Measurements from ENCODE around the gene TMEM151B. TPM values are rescaled to one million over a fixed set of nuclear protein-coding genes. Genes with fewer than 3 reads are reported as not detected.

Gene TMEM151B
- total and polyA plus RNA-seq, 9 of the 15 experiments (the other 6 are each of a cell fraction or from before 2014, with no cell fraction given): not detected

GRCh38 chr6:44312901-44313788, 42.9 kb downstream of the TMEM151B start, which contains the start of gene AARS2 (continued):
- TF ChIP-seq MNT (conservative IDR thresholded peaks at IDR 0.05) (peak; percentile 52 to 81; a peak in 3 of 4 replicates), CREB3 (tag; conservative IDR thresholded peaks at IDR 0.05; ENCODE audit: low read depth) (0 out of 2 replicates have a peak, but pooled peaks have one; percentile 35), FOXP4 (CRISPR knock-in tag; IDR thresholded peaks at IDR 0.05; ENCODE audit: borderline replicate concordance) (0 out of 2 replicates have a peak, but pooled peaks have one; percentile 51), ARNT (IDR thresholded peaks at IDR 0.05) (peak; percentile 69 to 71; a peak in 2 of 4 replicates), ZNF584 (CRISPR knock-in tag; IDR thresholded peaks at IDR 0.05; ENCODE audit: low read depth) (no peak; the same call in 1 of the 2 replicates), NRF1 (conservative IDR thresholded peaks at IDR 0.05 in 1 of 2, IDR thresholded peaks at IDR 0.05 in 1 of 2) (0 out of 4 replicates have a peak, but pooled peaks of 1 of the 2 experiments have one; percentile 14), CSDE1 (IDR thresholded peaks at IDR 0.05) (peak in 1 of 2 experiments; percentile 66; a peak in 2 of 4 replicates), TSC22D4 (tag; IDR thresholded peaks at IDR 0.05) (no peak), SNIP1 (IDR thresholded peaks at IDR 0.05; ENCODE audit: low read depth) (peak; percentile 90), CTCF (IDR thresholded peaks at IDR 0.05 in 2 of 3, conservative IDR thresholded peaks at IDR 0.05 in 1 of 3; ENCODE audit: insufficient read depth in 2 of 3, low read depth in 1 of 3, low read length in 3 of 3) (peak; percentile 94 to 99 (median 98)), SRSF3 (IDR thresholded peaks at IDR 0.05; ENCODE audit: insufficient read depth, low read length) (no peak), CBFA2T3 (IDR thresholded peaks at IDR 0.05) (peak; percentile 16; the same call in 1 of the 2 replicates), ID3 (CRISPR knock-in tag; IDR thresholded peaks at IDR 0.05) (no peak), ID3 (tag; IDR thresholded peaks at IDR 0.05) (peak; percentile 85), IRF1 (CRISPR knock-in tag; IDR thresholded peaks at IDR 0.05; ENCODE audit: borderline replicate concordance) (peak; percentile 82; the same call in 1 of the 2 replicates)

All from K562 (cell line).